ENCODE results near the gene SPRR2A.
"Not testable (repeated sequence)": the region's sequence is repeated elsewhere in the genome, so short reads cannot be mapped to it uniquely, and the experiment has no call there.

Gene SPRR2A

DNA sequence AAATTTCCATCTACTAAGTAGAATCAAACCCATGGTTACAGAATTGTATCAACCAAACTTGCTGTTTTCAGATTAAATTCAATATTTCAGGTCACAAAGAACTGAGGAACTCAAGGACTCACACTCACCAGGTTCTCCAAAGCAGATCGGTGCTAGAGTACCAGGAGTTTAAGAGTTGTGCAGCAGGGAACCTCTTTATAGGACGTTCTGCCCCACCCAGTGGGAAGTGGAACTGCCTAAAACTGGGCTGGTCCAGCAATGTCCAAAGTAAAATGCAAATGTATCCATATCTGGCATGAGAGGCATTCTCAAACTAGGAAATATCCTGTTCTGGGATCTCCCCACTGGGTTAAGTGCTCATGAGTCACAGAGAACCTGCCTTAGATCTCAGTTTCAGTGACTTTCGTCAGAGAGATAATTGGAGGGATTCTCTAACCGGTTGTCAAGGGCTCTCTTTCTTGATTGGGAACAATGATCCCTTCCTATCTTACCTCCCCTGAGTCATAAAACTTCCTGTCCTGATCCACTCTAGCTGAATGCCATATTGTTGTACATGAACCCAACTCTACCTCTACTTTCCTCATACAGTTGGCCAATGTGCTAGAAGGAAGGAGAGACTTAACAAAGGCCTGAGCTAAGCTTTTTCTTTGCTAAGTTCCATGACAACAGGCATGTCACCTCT is 16.2 kb downstream of the SPRR2A start, which contains the start of gene SPRR2D:
Gene SPRR2D, minus strand, starts transcription at position 171 of the 682 bp plus-strand sequence. CDS start 774 bp downstream, outside the sequence.
- H3K4me1 Mint-ChIP-seq (ENCODE audit: low read depth), result no peaks in the 10 kb centered on the region
- DNase-seq, result no peak
- H3K4me3 Mint-ChIP-seq, result no peak within 1 kb of the TSS
- H3K9me3 Mint-ChIP-seq, result no peaks in the 10 kb centered on the region
- H3K27ac Mint-ChIP-seq, result no peak within 1 kb of the TSS
- H3K36me3 Mint-ChIP-seq (ENCODE audit: low read depth), result no peaks in the 10 kb centered on the region
- H3K27me3 Mint-ChIP-seq, result peaks cover 69% of the 10 kb centered on the region

DNA sequence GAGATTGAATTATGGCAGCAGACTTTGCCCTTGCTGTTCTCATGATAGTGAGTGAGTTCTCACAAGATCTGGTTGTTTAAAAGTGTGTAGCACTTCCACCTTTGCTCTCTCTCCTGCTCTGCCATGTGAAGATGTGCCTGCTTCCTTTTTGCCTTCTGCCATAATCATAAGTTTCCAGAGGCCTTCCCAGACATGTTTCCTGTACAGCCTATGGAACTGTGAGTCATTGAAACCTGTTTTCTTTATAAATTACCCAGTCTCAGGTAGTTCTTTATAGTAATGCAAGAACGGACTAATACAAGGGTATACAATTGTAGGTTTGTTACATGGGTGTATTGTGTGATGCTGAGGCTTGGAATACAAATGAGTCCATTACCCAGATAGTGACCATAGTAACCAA is 22.1 kb downstream of the SPRR2A start:
- no peaks in the 10 kb centered on the region for H3K36me3 Mint-ChIP-seq (ENCODE audit: low read depth)
- H3K27ac Mint-ChIP-seq, result no peak overlapping the region
- H3K27me3 Mint-ChIP-seq, result peaks cover 37% of the 10 kb centered on the region
- no peak overlapping the region for H3K4me3 Mint-ChIP-seq
- DNase-seq, result no peak
- H3K4me1 Mint-ChIP-seq (ENCODE audit: low read depth), result no peaks in the 10 kb centered on the region
- no peaks in the 10 kb centered on the region for H3K9me3 Mint-ChIP-seq

DNA sequence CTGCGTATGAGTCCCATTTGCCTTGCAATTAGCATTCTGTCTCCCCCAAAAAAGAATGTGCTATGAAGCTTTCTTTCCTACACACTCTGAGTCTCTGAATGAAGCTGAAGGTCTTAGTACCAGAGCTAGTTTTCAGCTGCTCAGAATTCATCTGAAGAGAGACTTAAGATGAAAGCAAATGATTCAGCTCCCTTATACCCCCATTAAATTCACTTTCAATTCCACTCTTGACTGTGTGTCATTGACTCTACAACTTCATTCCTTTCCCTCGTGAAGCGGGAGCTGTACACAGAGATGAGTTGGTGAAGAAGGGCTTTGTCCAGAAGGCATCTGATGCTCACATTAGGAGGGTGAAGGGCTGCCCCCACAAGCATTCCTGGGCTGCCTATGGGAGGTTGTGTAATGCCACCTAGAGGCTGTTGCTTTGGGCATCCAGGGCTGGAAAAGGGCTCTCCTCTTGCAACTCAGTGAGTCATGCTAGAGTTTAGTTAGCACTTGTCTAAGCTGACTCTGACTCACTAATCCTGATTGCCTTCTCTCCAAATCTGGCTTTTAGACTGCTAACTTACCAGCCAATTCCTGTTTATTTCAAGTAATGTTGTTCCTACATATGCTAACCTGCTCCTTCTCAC is 24.5 kb downstream of the SPRR2A start:
- H3K9me3 Mint-ChIP-seq, result no peaks in the 10 kb centered on the region
- H3K27ac Mint-ChIP-seq, result no peak overlapping the region
- no peaks in the 10 kb centered on the region for H3K36me3 Mint-ChIP-seq (ENCODE audit: low read depth)
- H3K4me3 Mint-ChIP-seq, result no peak overlapping the region
- DNase-seq, result no peak
- no peaks in the 10 kb centered on the region for H3K4me1 Mint-ChIP-seq (ENCODE audit: low read depth)
- peaks cover 32% of the 10 kb centered on the region for H3K27me3 Mint-ChIP-seq

DNA sequence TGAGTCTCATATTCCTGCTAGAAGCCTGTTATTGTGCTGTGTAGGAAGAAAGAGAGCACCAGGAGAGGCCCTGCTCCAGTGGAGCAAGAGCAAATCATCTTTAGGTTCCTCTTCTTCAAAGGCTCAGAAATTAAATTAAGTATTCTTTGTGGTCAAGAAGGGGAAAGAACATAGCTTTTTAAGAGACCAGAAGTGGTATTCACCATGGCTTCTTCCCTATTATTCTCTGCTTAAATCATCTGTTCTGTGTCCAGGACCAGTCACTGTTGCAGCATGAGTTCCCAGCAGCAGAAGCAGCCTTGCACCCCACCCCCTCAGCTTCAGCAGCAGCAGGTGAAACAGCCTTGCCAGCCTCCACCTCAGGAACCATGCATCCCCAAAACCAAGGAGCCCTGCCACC is 25.2 kb downstream of the SPRR2A start:
- Mint-ChIP-seq H3K4me3 (no peak overlapping the region), H3K4me1 (ENCODE audit: low read depth) (no peaks in the 10 kb centered on the region), H3K9me3 (no peaks in the 10 kb centered on the region), H3K27ac (no peak overlapping the region), H3K36me3 (ENCODE audit: low read depth) (no peaks in the 10 kb centered on the region), H3K27me3 (peaks cover 29% of the 10 kb centered on the region)
- no peak for DNase-seq

DNA sequence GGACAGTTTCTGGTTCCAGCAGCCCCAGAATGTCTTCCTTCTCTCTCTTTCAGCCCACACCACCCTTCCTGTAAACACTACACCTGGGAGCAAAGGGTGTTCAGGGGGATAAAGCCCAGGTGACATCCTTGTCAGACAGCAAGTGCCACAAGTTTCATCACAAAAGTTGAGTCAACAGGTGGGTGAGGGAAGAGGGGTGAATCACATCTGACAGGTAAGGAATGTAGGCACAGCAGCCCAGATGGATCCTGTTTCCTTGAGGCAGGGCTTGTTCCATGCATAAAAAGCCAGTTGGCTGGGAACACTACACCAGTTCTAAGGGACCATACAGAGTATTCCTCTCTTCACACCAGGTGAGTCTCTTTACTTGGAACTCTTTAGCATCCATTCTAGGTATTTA is 26.4 kb downstream of the SPRR2A start, which contains the start of gene SPRR1B:
Gene SPRR1B, plus strand, starts transcription at position 309 of the 400 bp plus-strand sequence. CDS start 1,143 bp downstream, outside the sequence.
- Mint-ChIP-seq H3K4me3 (no peak within 1 kb of the TSS), H3K4me1 (ENCODE audit: low read depth) (no peaks in the 10 kb centered on the region), H3K27me3 (peaks cover 23% of the 10 kb centered on the region), H3K36me3 (ENCODE audit: low read depth) (no peaks in the 10 kb centered on the region), H3K9me3 (no peaks in the 10 kb centered on the region), H3K27ac (no peak within 1 kb of the TSS)
- no peak for DNase-seq

DNA sequence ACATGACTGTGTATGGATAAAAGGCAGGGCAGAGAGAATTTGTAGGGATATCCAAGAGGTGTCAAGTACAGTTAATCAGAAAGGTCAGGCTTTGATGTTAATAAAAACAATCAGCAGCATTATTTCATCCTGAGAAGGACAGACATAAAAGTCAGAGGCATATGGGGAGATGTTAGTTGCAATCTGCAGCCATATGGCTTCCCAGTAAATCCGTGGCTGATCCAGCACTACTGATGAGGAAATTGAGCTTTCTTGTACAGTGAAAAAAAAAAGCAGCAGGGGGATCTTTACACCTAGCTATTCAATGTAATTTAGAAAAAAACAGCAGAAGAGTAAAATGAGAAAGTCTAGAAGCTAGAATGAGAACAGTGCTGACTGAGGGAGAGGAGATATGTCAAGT is 28.5 kb downstream of the SPRR2A start:
- DNase-seq, result no peak
- H3K36me3 Mint-ChIP-seq (ENCODE audit: low read depth), result no peaks in the 10 kb centered on the region
- no peaks in the 10 kb centered on the region for H3K4me1 Mint-ChIP-seq (ENCODE audit: low read depth)
- peaks cover 20% of the 10 kb centered on the region for H3K27me3 Mint-ChIP-seq
- no peaks in the 10 kb centered on the region for H3K9me3 Mint-ChIP-seq
- no peak overlapping the region for H3K4me3 Mint-ChIP-seq
- no peak overlapping the region for H3K27ac Mint-ChIP-seq

DNA sequence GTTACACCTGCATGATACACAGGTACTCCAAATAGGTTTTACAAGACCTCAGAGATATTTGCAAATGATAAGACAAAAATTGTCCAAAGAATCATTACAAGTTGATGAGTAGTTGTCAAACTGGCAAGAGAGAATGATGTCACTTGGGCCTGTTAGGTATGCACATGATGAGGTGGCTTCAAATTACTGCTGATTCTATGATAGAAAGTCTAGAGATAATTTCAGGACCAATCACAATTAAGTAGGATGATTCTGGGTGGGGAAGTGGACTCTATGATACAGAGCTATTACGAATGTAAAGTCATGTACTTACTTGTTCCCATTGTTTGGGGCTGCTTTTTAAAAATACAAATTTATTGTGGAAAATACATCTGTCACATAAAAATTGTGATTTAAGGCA is 31.5 kb downstream of the SPRR2A start:
- Mint-ChIP-seq H3K27me3 (peaks cover 35% of the 10 kb centered on the region), H3K36me3 (ENCODE audit: low read depth) (no peaks in the 10 kb centered on the region)

DNA sequence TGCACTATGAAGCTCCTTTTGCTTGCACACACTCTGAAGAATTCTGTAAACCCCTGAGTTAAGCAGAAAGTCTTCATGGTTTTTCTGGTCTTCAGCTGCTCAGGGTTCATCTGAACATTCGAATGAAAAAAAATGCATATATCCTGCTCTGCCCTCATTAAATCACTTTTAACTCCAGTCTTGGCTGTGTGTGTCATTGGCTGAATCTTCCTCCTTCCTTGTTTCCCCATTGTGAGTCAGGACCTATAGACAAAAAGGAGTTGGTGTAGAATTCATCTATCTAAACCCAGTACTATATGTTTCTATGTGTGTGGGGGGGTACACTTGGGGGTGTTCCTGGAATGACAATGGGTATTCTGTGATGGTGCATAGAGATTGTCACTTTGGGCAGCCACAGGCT is 32.9 kb downstream of the SPRR2A start:
- Mint-ChIP-seq H3K9me3 (no peaks in the 10 kb centered on the region), H3K4me3 (no peak overlapping the region), H3K27ac (no peak overlapping the region), H3K36me3 (ENCODE audit: low read depth) (no peaks in the 10 kb centered on the region), H3K4me1 (ENCODE audit: low read depth) (no peaks in the 10 kb centered on the region), H3K27me3 (peaks cover 43% of the 10 kb centered on the region)
- no peak for DNase-seq

More for the DNA sequence above, 31.5 kb downstream of the SPRR2A start:
- no peak overlapping the region for H3K4me3 Mint-ChIP-seq
- H3K9me3 Mint-ChIP-seq, result no peaks in the 10 kb centered on the region
- H3K4me1 Mint-ChIP-seq (ENCODE audit: low read depth), result no peaks in the 10 kb centered on the region
- DNase-seq, result no peak
- no peak overlapping the region for H3K27ac Mint-ChIP-seq

DNA sequence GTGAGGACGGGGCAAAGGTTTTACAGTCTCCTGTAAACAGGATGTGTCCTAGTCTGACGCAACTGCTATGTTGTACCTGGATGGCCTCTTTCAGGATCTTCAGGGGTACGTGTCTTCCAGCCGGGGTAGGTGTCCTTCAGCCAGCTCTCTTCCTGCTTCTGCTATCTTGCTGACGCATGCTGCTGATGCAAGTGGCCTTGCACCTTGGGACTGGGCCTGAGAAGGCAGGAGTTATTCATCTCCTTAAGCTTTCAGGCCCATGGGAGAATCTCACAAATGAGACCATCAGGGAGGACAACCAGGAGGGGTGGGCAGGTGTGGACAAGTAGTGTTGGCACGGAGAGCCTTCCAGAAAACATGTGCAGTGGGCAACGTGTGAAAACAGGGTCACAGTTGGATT is 34.2 kb downstream of the SPRR2A start:
- DNase-seq, result no peak
- no peak overlapping the region for H3K27ac Mint-ChIP-seq
- no peak overlapping the region for H3K4me3 Mint-ChIP-seq
- H3K9me3 Mint-ChIP-seq, result no peaks in the 10 kb centered on the region
- H3K36me3 Mint-ChIP-seq (ENCODE audit: low read depth), result no peaks in the 10 kb centered on the region
- no peaks in the 10 kb centered on the region for H3K4me1 Mint-ChIP-seq (ENCODE audit: low read depth)
- peaks cover 44% of the 10 kb centered on the region for H3K27me3 Mint-ChIP-seq

DNA sequence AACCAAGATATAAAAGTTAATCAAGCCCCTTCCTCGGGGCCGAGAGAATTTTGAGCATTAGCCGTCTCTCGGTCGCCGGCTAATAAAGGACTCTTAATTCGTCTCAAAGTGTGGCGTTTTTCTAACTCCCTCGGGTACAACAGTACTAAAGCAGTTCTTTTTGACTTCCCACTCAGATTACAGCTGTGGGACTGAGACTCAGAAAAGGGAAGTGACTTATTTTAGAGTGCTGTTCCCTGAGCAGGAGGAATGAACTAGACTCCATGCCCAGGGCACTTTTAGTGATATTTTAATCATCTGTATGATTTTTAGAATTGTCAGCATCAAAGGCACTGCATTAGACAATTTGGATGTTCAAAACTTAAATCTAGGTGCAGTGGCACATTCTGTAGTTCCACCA is 35.0 kb downstream of the SPRR2A start:
- H3K4me1 Mint-ChIP-seq (ENCODE audit: low read depth); H3K36me3 Mint-ChIP-seq (ENCODE audit: low read depth); H3K9me3 Mint-ChIP-seq; H3K4me3 Mint-ChIP-seq; H3K27ac Mint-ChIP-seq; DNase-seq: not testable (repeated sequence)
- peaks cover 45% of the 10 kb centered on the region for H3K27me3 Mint-ChIP-seq

DNA sequence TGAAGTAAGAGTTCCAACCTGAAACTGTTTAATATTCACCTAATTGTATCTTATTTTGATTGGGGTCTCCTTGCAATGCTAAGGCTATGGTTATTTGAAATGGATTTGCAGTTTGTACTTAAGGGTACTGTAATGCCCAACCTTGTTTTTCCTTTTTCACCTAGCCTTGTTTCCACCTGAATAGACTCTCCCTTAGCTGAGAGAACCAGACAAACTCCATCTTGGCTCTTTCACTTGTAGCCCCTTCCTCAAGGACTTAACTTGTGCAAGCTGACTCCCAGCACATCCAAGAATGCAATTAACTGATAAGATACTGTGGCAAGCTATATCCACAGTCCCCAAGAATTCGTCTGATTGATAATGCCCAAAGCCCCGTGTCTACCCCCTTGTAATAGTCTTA is 35.5 kb downstream of the SPRR2A start:
- not testable (repeated sequence) for H3K27ac Mint-ChIP-seq, DNase-seq

DNA sequence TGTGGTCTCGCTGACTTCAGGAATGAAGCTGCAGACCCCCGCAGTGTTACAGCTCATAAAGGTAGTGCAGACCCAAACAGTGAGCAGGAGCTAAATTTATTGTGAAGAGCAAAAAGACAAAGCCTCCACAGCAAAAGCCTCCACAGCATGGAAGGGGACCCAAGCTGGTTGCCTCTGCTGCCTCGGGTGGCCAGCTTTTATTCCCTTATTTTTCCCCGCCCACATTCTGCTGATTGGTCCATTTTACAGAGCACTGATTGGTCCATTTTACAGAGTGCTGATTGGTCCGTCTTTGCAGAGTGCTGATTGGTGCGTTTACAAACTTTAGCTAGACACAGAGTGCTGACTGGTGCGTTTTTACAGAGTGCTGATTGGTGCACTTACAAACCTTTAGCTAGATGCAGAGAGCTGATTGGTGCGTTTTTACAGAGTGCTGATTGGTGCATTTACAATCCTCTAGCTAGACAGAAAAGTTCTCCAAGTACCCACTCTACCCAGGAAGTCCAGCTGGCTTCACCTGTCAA is 46.0 kb downstream of the SPRR2A start:
- DNase-seq; H3K36me3 Mint-ChIP-seq (ENCODE audit: low read depth); H3K4me1 Mint-ChIP-seq (ENCODE audit: low read depth); H3K4me3 Mint-ChIP-seq; H3K27ac Mint-ChIP-seq; H3K9me3 Mint-ChIP-seq: not testable (repeated sequence)
- H3K27me3 Mint-ChIP-seq, result peaks cover 16% of the 10 kb centered on the region

More for the DNA sequence above, 35.5 kb downstream of the SPRR2A start:
- not testable (repeated sequence) for H3K4me3 Mint-ChIP-seq; H3K4me1 Mint-ChIP-seq (ENCODE audit: low read depth); H3K9me3 Mint-ChIP-seq; H3K36me3 Mint-ChIP-seq (ENCODE audit: low read depth)
- peaks cover 45% of the 10 kb centered on the region for H3K27me3 Mint-ChIP-seq

Data from activated T-cell treated with anti-CD3 and anti-CD28 coated beads, Interleukin-2, amount 50 U/mL, for 24 hours (primary cell).